Germinal center (tissue), 1 donor: ENCODE measurements around the gene C14orf180.

Source experiments
- DNase-seq: peaks from one replicate; pipeline ENCODE4 v3.0.0; 2012; ENCODE audit warnings: mixed read lengths, low spot score

The C14orf180 gene

GRCh38 chr14:104550340-104550860, 29.2 kb upstream of the C14orf180 start:
- DNase-seq = no peak

DNA sequence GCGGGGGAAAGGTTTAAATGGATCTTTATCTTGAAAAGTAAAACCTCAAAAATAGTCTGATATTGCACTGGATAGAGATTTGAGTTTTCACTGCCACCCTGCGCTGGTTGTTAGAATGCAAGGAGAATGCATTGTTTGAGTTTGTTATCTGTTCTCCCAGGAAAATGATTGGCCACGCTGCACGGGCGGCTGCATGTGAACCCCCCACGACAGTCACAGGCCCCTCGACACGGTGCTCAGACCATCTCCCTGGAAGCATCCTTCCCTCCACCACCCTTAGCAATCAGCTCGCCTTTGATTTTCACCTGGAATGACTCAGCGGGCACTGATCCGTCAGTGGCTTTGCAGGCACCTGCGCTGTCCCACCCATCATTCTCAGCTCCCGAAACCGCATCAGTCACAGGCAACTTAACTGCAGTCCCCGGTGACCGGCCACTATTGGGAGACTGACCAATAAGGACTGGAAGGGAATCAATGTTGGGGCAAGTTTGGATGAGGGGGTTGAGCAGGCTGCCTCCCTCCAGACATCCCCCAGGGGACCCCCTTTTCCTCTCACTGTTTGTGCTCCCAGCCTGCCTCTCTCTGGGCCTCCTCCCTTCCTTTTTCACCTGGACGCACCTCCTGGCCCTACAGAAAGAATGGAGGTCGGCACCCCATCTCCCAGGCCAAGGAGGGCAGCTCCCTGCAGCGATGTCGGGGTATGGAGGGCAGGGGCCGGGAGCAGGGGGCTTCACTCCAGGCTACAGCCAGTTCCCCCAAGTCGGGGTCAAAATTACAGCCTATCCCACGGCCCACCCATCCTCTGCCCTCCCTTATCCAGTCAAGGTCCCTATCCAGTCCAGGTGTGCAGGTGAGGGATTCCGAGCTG, 28.5 kb upstream of the C14orf180 start:
- no peak for DNase-seq

- no peak for DNase-seq
Observed at GRCh38 chr14:104551851-104552737, 27.5 kb upstream of the C14orf180 start.

DNA sequence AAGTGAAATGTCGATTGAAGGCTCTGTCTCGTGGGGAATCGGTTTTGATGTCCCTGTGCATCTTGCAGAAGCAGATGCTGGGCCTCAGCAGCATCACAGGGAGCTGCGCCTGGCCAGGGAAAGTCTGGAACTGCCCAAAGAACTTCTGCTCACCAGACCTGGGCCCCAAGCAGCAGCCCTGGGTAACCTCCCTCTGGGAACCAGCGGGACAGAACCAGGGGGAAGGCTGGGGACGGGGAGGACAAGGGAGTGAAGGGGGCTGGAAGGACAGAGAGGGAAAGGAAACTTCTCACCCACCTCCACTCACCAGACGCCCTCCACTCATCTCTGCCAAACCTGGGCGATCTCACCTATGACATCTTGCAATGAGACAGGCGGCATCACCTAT, 26.8 kb upstream of the C14orf180 start:
- DNase-seq = no peak

GRCh38 chr14:104553166-104554087, 26.1 kb upstream of the C14orf180 start:
- no peak for DNase-seq

DNA sequence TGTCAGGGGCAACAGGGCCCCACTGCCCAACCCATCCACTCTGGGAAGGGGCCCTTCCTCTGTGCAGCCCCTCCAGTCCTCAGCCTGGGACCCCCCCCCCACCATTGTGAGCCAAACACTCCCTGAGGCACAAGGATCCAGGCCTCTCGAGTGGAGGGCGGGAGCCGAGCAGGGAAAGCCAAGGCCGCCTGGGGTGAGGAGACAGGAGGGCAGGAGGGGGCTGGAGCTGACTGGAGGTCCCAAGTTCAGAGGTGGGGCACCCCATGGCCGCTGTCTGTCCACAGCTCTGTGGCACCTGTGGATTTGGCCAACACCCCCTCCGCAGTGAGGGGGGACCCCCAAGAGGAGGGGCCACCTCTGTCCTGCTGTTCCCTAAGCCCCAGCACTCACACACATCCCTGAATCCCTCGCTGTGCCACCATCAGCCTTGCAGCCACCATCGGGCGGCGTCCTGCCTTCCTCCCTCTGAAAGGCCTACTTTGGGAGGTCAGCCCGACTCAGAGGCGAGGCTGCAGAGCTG, 25.4 kb upstream of the C14orf180 start:
- no peak for DNase-seq

DNA sequence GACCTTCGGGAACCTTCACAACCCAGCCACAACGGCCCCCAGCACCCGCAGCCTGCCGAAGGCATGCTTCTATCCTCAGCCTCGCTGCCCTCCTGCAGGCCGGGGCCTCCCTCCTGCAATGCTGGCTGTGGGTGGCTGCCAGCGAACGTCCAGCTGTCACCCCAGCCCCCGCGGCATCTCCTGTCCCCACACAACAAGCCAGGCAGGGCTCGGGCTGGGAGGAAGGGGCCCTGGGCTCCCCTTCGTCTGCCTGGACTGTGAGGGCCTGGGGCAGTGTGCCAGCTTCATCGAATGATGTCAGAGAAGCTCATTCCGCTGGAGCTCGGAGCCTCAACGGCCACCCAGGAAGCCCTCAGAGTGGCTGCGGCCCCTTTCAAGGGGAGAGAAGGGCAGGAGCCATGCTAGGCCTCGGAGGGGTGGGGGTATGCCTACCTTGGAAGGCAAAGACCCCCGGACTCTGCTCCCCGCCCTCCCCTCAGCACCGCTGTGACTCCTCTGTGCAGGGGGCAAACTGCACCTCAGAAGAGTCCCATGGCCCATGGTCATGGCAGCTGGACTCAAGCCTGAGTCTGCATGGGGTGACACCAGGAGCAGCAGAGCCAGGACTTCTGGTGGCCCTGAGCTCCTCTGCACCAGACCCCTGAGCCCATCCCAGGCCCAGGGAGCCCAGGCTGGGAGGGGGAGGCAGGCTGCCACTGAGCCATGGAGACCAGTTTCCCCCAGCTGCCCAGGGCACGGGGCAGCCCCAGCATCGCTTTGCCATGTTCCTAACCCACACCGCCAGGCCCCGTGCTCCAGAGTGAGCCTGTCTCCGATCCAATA, 24.7 kb upstream of the C14orf180 start:
- DNase-seq = no peak

DNA sequence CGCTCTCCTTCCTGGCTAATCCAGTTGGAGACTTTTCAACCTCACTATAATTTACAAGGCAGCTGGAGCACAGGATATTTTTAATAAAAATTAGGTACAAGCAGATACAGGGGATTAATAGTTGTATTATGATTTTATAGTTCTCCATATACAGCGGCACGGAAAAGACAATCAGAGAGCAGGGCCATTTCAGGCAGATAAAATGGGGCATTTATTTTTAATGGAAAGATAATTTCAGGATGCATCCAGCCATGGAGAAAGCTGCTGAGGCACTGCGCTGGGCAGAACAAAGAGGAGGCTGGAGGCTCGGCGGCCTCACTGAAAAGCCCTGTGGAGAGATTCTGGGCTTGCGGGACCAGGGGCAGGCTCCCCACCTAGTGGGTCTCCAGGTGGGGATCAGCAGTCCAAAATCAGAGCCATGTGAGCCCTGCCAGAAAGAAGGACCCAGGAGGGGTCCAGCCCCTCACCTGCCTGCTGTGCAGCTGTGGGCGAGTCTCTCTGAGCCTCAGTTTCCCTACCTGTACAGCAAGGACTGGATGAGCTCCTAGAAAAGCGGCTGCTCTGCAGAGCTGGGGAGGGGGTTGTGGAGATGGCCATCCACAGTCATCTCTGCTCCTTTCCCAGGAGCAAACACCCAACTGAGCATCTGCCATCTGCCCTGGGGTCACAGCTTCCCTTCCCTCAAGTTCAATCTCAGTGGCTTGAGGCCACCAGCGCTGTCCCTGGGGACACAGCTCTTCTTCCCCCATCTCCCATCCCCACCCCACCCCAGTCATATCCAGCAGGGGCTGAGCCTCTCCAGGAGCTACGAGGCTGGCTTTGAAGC, 23.9 kb upstream of the C14orf180 start:
- no peak for DNase-seq

- no peak for DNase-seq
Observed at GRCh38 chr14:104556256-104557021, 23.1 kb upstream of the C14orf180 start.

DNA sequence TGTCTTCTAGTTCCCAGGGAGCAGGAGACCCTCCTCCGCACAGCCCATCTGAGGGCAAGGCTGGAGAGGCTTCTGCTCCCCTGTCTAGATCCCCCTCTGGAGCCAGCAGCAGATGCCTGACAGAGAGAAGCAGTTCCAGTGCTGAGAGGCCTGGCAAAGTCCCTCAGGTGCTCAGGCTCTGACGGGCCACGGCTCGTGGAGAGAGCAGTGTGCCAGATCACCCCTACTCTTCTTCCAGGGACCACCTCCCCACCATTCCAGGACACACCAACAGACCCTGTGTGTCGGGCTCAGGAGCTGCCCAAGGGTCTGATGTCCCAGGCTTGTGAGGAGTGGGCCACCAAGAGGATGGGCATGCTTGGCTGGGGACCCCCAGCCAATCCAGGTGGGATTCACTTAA, 22.5 kb upstream of the C14orf180 start:
- no peak for DNase-seq

DNA sequence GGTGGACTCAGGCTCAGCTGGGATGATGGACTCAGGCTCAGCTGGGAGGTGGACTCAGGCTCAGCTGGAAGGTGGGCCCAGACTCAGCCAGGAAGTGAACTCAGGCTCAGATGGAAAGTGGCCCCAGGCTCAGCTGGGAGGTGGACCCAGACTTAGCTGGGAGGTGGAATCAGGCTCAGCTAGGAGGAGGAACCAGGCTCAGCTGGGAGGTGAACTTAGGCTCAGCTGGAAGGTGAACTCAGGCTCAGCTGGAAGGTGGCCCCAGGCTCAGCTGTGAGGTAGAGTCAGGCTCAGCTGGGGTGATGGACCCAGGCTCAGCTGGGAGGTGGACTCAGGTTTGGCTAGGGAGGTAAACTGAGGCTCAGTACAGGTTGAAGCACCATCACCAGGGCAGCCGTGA, 21.8 kb upstream of the C14orf180 start:
- no peak for DNase-seq

DNA sequence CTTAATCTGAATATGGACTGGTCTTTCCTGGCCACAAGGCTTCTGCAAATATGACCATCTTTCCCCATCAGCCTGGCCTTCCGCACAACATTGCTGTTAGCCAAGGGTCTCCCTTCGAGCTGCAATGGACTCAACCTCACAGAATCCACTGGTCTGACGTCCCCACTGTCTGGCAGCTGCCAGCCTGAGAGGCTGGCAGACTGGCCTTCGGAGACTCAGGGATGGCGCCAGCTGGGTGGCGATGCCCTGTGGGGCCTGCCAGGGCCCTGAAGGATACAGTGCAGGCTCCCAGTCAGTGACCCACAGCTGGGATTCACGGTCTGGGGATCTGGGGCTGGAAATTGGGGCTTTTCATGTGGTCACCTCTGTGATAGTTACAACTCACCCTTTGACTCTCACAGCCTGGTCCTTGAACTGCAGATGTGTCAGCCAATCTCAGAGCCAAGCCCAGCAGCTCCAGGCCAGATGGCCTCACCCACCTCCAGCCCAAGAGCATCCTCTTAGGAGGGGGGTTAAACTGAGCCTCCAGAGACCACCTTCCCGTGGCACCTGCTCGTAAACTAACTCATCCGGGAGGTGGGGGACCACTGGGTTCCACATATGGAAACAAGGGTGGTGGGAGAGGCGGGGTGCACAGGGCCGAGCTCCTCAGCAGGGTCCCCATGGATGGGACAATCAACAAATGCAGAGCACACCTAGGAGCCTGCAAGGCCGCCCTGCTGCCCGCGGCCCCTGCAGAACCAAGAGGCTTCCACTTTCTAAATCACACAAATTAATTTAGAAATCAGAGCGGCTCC, 21.1 kb upstream of the C14orf180 start:
- DNase-seq = no peak

DNA sequence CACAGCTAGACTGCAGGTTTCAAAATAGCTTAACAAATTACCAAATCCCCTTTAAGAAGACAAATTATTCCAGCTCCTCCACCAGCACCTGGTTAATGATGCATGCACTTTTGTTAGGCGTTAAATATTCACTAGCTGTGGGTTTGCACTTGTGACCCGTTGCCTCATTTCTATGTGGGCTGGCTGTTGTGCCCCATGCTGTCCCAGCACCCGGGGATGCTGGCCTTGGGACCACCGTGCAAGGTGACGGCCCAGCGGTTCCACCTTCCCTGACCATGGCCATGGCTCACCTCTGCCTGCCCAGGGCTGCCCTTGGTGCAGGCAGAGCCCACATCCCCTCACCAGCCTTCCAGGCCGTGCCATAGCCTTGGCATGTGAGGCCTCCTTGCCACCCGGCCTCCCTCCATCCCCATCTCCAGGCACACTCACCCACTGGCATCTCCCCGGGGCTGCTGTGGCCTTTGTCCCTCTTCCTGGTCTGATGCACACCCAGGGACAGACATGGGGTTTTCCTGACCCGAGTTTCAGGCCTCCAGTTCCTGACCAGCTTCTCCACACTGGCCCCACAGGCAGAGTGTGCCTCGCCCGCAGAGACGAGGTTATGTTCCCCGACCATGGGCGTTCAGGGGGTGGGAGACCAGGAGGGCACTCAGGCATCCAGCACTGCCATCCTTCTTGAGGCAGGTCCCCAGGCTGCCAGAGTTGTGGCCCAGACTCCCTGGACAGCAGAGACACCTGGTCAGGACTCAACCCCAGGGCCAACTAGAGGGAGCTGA, 20.3 kb upstream of the C14orf180 start:
- DNase-seq = no peak

GRCh38 chr14:104559804-104560585, 19.6 kb upstream of the C14orf180 start:
- no peak for DNase-seq

- no peak for DNase-seq
Observed at GRCh38 chr14:104560586-104560945, 19.0 kb upstream of the C14orf180 start.

DNA sequence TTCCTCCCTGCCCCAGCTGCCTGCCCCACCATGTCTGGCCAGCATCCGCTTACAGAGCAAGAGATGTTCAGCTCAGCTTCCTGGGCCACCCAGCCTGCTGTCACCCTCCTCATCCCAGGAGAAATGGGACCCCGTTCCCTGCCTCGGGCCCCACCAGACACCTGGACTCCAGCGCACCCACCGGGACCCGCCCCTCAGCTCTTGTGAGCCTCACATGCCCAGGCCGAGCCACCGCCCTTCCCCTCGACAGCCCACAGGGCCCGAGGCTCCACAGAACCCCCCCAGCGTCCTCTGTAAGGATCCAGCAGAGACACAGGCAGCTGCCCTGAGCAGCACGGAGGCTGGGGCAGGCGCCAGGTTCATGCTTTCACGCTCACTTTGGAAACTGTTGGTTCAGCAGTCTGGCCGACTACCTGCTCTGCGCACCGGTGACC, 18.4 kb upstream of the C14orf180 start:
- no peak for DNase-seq
